WTC11 (cell line): ENCODE measurements around the gene SERPINE2. TPM values are rescaled to one million over a fixed set of nuclear protein-coding genes. Genes with fewer than 3 reads are reported as not detected.

Experiments
- ATAC-seq: fragments of 200-7000 bp; cut with Tn5 transposase; 2 replicates; pipeline ENCODE4 v1.10.0; 2021; ENCODE audit warnings: mild to moderate bottlenecking, moderate library complexity
- CTCF ChIA-PET: fragments of 300-600 bp; sonication (Branson Sonifier 250); formaldehyde crosslinking; loops from one replicate; lab custom pipeline; 2021; ENCODE audit warnings: antibody characterized with exemption; lab: Charles Lee
- POLR2A ChIA-PET: fragments of 350-600 bp; sonication (Branson Sonifier 250); formaldehyde crosslinking; loops from one replicate; lab custom pipeline; 2021; ENCODE audit warnings: antibody characterized with exemption; lab: Charles Lee
- DNase-seq: peaks from one replicate; pipeline ENCODE4 v3.0.0; 2021; ENCODE audit warnings: low spot score
- H3K27ac Mint-ChIP-seq: 2 replicates; pipeline ENCODE4 v1.8.0; 2021; ENCODE audit warnings: mixed read lengths
- H3K27me3 Mint-ChIP-seq: 2 replicates; pipeline ENCODE4 v1.8.0; 2021; ENCODE audit warnings: low read depth, mild to moderate bottlenecking, moderate library complexity, mixed read lengths
- H3K36me3 Mint-ChIP-seq: 2 replicates; pipeline ENCODE4 v1.8.0; 2021; ENCODE audit warnings: mixed read lengths
- H3K4me1 Mint-ChIP-seq: 2 replicates; pipeline ENCODE4 v1.8.0; 2022; ENCODE audit warnings: mixed read lengths
- H3K4me3 Mint-ChIP-seq: 2 replicates; pipeline ENCODE4 v1.8.0; 2021; ENCODE audit warnings: mild to moderate bottlenecking, moderate library complexity, mixed read lengths
- H3K9me3 Mint-ChIP-seq: 2 replicates; pipeline ENCODE4 v1.8.0; 2021; ENCODE audit warnings: mixed read lengths
- ATF1 ChIP-seq: sonication (generic); formaldehyde crosslinking; IDR thresholded peaks from 2 replicates; pipeline ENCODE4 v1.8.1; 2023; ENCODE audit warnings: mild to moderate bottlenecking, moderate library complexity, missing genetic modification reagents
- ATF6 ChIP-seq: sonication (generic); formaldehyde crosslinking; IDR thresholded peaks from 2 replicates; pipeline ENCODE4 v1.8.1; 2023; ENCODE audit warnings: mild to moderate bottlenecking, missing genetic modification reagents
- CBFB ChIP-seq: sonication (generic); formaldehyde crosslinking; IDR thresholded peaks from 2 replicates; pipeline ENCODE4 v1.8.1; 2022; ENCODE audit warnings: mild to moderate bottlenecking, low read depth, missing genetic modification reagents
- CDX4 ChIP-seq: fragments of 250-450 bp; sonication (Bioruptor Pico); IDR thresholded peaks from 2 replicates; pipeline ENCODE4 v1.9.0; 2021; ENCODE audit warnings: moderate library complexity, mild to moderate bottlenecking, inconsistent platforms, borderline replicate concordance
- CTCF ChIP-seq: fragments of 200-600 bp; IDR thresholded peaks from 2 replicates; pipeline ENCODE4 v1.8.0; 2022; ENCODE audit warnings: antibody characterized with exemption
- E2F5 ChIP-seq: sonication (generic); formaldehyde crosslinking; IDR thresholded peaks from 2 replicates; pipeline ENCODE4 v1.8.1; 2022; ENCODE audit warnings: mild to moderate bottlenecking, moderate library complexity, missing genetic modification reagents
- FOXJ3 ChIP-seq: sonication (generic); formaldehyde crosslinking; IDR thresholded peaks from 2 replicates; pipeline ENCODE4 v1.9.0; 2021; ENCODE audit warnings: missing genetic modification reagents, mild to moderate bottlenecking, borderline replicate concordance
- GABPB1 ChIP-seq: sonication (generic); formaldehyde crosslinking; IDR thresholded peaks from 2 replicates; pipeline ENCODE4 v1.8.1; 2023; ENCODE audit warnings: mild to moderate bottlenecking, missing genetic modification reagents
- GTF2I ChIP-seq: fragments of 250-450 bp; sonication (Bioruptor Pico); conservative IDR thresholded peaks from 2 replicates; pipeline ENCODE4 v1.4.0; 2021; ENCODE audit warnings: mild to moderate bottlenecking
- HMGXB4 ChIP-seq: sonication (generic); formaldehyde crosslinking; IDR thresholded peaks from 2 replicates; pipeline ENCODE4 v1.8.1; 2023; ENCODE audit warnings: mild to moderate bottlenecking, moderate library complexity, missing genetic modification reagents
- IRF2 ChIP-seq: sonication (generic); formaldehyde crosslinking; IDR thresholded peaks from 2 replicates; pipeline ENCODE4 v1.8.0; 2022; ENCODE audit warnings: low read depth, missing genetic modification reagents, borderline replicate concordance
- MXD4 ChIP-seq: fragments of 250-450 bp; sonication (Bioruptor Pico); IDR thresholded peaks from 2 replicates; pipeline ENCODE4 v1.8.0; 2021; ENCODE audit warnings: mild to moderate bottlenecking, moderate library complexity, borderline replicate concordance
- NFE2L1 ChIP-seq: sonication (generic); formaldehyde crosslinking; IDR thresholded peaks from 2 replicates; pipeline ENCODE4 v1.8.1; 2023; ENCODE audit warnings: missing genetic modification reagents
- PRDM15 ChIP-seq: sonication (generic); formaldehyde crosslinking; IDR thresholded peaks from 2 replicates; pipeline ENCODE4 v1.8.0; 2022; ENCODE audit warnings: missing genetic modification reagents
- SMAD3 ChIP-seq: sonication (generic); formaldehyde crosslinking; IDR thresholded peaks from 2 replicates; pipeline ENCODE4 v1.8.0; 2022; ENCODE audit warnings: missing genetic modification reagents, mild to moderate bottlenecking, borderline replicate concordance
- SMAD4 ChIP-seq: sonication (generic); formaldehyde crosslinking; IDR thresholded peaks from 2 replicates; pipeline ENCODE4 v1.8.0; 2022; ENCODE audit warnings: mild to moderate bottlenecking, missing genetic modification reagents
- TEAD4 ChIP-seq: sonication (generic); formaldehyde crosslinking; IDR thresholded peaks from 2 replicates; pipeline ENCODE4 v1.8.0; 2022; ENCODE audit warnings: mild to moderate bottlenecking, missing genetic modification reagents
- ZBTB21 ChIP-seq: sonication (generic); formaldehyde crosslinking; IDR thresholded peaks from 2 replicates; pipeline ENCODE4 v1.8.1; 2023; ENCODE audit warnings: mild to moderate bottlenecking, missing genetic modification reagents, borderline replicate concordance
- ZNF532 ChIP-seq: fragments of 250-450 bp; sonication (Bioruptor Pico); IDR thresholded peaks from 2 replicates; pipeline ENCODE4 v1.9.0; 2021; ENCODE audit warnings: mild to moderate bottlenecking, borderline replicate concordance
- total RNA-seq: library from RNA; stranded (reverse); gene quantifications from 3 replicates; pipeline ENCODE4 v1.2.3, GENCODE V29; 2021

The SERPINE2 gene
- total RNA-seq, 1 experiment from 2014 or later = 60.4 TPM

- TF ChIP-seq CTCF = no peak
- no peak for TF ChIP-seq CDX4
- TF ChIP-seq MXD4 (CRISPR knock-in tag) = no peak
- TF ChIP-seq ATF6 (CRISPR knock-in tag) = no peak
These were observed 84.7 kb downstream of the SERPINE2 start (continued) for GRCh38 chr2:223954401-223954800.

- POLR2A ChIA-PET = no interaction called here
- no peaks in the 10 kb centered on the region; the same call in 1 of the 2 replicates for H3K27me3 Mint-ChIP-seq
- H3K4me3 Mint-ChIP-seq = no peak overlapping the region
- ATAC-seq = no peak
- H3K27ac Mint-ChIP-seq = 0 out of 2 replicates have a peak overlapping the region, but pooled peaks have one; percentile 7
- CTCF ChIA-PET = no interaction called here
- H3K4me1 Mint-ChIP-seq = peaks cover 47% of the 10 kb centered on the region
- TF ChIP-seq FOXJ3 (CRISPR knock-in tag) (no peak), ATF1 (CRISPR knock-in tag) (no peak), SMAD4 (no peak), MXD4 (CRISPR knock-in tag) (no peak), GTF2I (CRISPR knock-in tag) (no peak), ZNF532 (CRISPR knock-in tag) (no peak), TEAD4 (CRISPR knock-in tag) (no peak), ZBTB21 (CRISPR knock-in tag) (no peak), SMAD3 (CRISPR knock-in tag) (no peak), IRF2 (CRISPR knock-in tag) (no peak), HMGXB4 (CRISPR knock-in tag) (no peak), GABPB1 (no peak), E2F5 (CRISPR knock-in tag) (no peak), PRDM15 (CRISPR knock-in tag) (no peak), NFE2L1 (CRISPR knock-in tag) (no peak), CBFB (no peak)
- TF ChIP-seq, all 79 proteins: peak for 0
- DNase-seq = no peak
- Mint-ChIP-seq H3K9me3 (no peaks in the 10 kb centered on the region), H3K36me3 (no peaks in the 10 kb centered on the region)
These were observed 86.7 kb downstream of the SERPINE2 start for GRCh38 chr2:223952280-223952968.
